OCI-LY3 (cell line): ENCODE data around the gene METTL13.

Experiments
- H2AFZ ChIP-seq: fragments of 200-600, 300-600 bp; shearing (Covaris generic); 2 replicates; pipeline ENCODE4 v1.6.0; 2014; ENCODE audit warnings: antibody characterized with exemption, low read depth, low read length
- H3K27ac ChIP-seq: fragments of 200-600, 300-600 bp; sonication (generic); 2 replicates; pipeline ENCODE4 v1.5.1; 2014; ENCODE audit warnings: mild to moderate bottlenecking, low read length, moderate library complexity, mixed read lengths
- H3K27me3 ChIP-seq: fragments of 200-600, 300-600 bp; sonication (generic); 2 replicates; pipeline ENCODE4 v1.6.1; 2014; ENCODE audit warnings: low read depth, low read length, mixed read lengths
- H3K36me3 ChIP-seq: fragments of 200-600, 300-600 bp; sonication (generic); replicated peaks from 2 replicates; pipeline ENCODE3; 2014; ENCODE audit warnings: low read depth, low read length, mixed read lengths
- H3K4me1 ChIP-seq: fragments of 300-600, 200-600 bp; sonication (generic); 2 replicates; pipeline ENCODE4 v1.6.1; 2014; ENCODE audit warnings: low read length, mixed read lengths
- H3K4me2 ChIP-seq: fragments of 200-600, 300-600 bp; sonication (generic); 2 replicates; pipeline ENCODE4 v1.6.1; 2014; ENCODE audit warnings: low read length, mixed read lengths
- H3K4me3 ChIP-seq: fragments of 300-600, 200-600 bp; sonication (generic); 2 replicates; pipeline ENCODE4 v1.5.1; 2014; ENCODE audit warnings: antibody characterized with exemption, mild to moderate bottlenecking, low read length, moderate library complexity
- H3K79me2 ChIP-seq: fragments of 300-600, 200-600 bp; shearing (Covaris generic); 2 replicates; pipeline ENCODE4 v1.6.1; 2014; ENCODE audit warnings: mild to moderate bottlenecking, low read length, mixed read lengths
- H3K9ac ChIP-seq: fragments of 300-600, 200-600 bp; shearing (Covaris generic); 2 replicates; pipeline ENCODE4 v1.6.0; 2014; ENCODE audit warnings: mild to moderate bottlenecking, low read length, moderate library complexity
- H3K9me3 ChIP-seq: fragments of 200-600, 300-600 bp; shearing (Covaris generic); 2 replicates; pipeline ENCODE4 v1.6.1; 2014; ENCODE audit warnings: low read length, mixed read lengths; ENCODE audit not compliant: insufficient read depth
- H4K20me1 ChIP-seq: fragments of 200-600, 300-600 bp; sonication (generic); 2 replicates; pipeline ENCODE4 v1.6.1; 2016; ENCODE audit warnings: low read length, mixed read lengths; ENCODE audit not compliant: insufficient read depth
- EZH2phosphoT487 ChIP-seq: fragments of 200-600 bp; shearing (Covaris generic); IDR thresholded peaks from 2 replicates; pipeline ENCODE4 v1.6.1; 2018; ENCODE audit warnings: antibody characterized with exemption, mixed run types, low read depth
- TF ChIP-seq, protein P1 (sequence below): fragments of 200-600, 300-600 bp; sonication (generic); IDR thresholded peaks from 2 replicates; pipeline ENCODE4 v1.5.1; 2014; ENCODE audit warnings: antibody characterized with exemption, low read length, low read depth

Gene METTL13

DNA sequence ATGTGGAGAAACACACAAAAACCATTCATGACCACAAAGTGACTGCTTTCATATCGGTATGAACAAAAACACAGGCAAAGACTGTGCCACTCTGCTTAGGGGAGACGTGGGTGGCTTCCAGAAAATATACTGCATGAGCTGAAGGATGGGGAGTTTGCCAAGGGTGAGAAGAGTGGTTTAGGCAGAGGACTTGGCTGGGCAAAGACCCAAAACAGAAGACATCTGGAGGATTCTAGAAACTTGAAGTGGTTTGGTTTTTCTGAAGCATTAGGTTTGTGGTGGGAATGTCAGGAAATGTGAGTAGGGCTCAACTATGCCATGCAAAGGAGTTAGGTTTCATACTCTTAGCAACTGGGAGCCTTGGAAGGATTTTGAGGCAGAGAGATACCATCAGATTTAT lies 33.2 kb downstream of the METTL13 start:
- Histone ChIP-seq H3K9me3 (no peaks in the 10 kb centered on the region), H3K9ac (no peak overlapping the region), H4K20me1 (no peaks in the 10 kb centered on the region), H3K79me2 (no peaks in the 10 kb centered on the region), H3K36me3 (no peaks in the 10 kb centered on the region), H3K27me3 (no peaks in the 10 kb centered on the region), H3K4me1 (peaks cover 17% of the 10 kb centered on the region), H3K4me2 (no peak overlapping the region), H3K27ac (no peak overlapping the region), H3K4me3 (no peak overlapping the region), H2AFZ (no peak overlapping the region)
- no peak for TF ChIP-seq EZH2phosphoT487
- TF ChIP-seq, protein P1, sequence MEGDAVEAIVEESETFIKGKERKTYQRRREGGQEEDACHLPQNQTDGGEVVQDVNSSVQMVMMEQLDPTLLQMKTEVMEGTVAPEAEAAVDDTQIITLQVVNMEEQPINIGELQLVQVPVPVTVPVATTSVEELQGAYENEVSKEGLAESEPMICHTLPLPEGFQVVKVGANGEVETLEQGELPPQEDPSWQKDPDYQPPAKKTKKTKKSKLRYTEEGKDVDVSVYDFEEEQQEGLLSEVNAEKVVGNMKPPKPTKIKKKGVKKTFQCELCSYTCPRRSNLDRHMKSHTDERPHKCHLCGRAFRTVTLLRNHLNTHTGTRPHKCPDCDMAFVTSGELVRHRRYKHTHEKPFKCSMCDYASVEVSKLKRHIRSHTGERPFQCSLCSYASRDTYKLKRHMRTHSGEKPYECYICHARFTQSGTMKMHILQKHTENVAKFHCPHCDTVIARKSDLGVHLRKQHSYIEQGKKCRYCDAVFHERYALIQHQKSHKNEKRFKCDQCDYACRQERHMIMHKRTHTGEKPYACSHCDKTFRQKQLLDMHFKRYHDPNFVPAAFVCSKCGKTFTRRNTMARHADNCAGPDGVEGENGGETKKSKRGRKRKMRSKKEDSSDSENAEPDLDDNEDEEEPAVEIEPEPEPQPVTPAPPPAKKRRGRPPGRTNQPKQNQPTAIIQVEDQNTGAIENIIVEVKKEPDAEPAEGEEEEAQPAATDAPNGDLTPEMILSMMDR: no peak

GRCh38 chr1:171816300-171816901 lies 34.9 kb downstream of the METTL13 start:
- H3K79me2 ChIP-seq: no peaks in the 10 kb centered on the region
- no peak overlapping the region for H3K4me3 ChIP-seq
- peaks cover 18% of the 10 kb centered on the region for H3K4me1 ChIP-seq
- H3K27me3 ChIP-seq: no peaks in the 10 kb centered on the region
- TF ChIP-seq, protein P1: no peak
- TF ChIP-seq EZH2phosphoT487: no peak
- H3K27ac ChIP-seq: no peak overlapping the region
- H3K9me3 ChIP-seq: no peaks in the 10 kb centered on the region
- H3K4me2 ChIP-seq: no peak overlapping the region
- H2AFZ ChIP-seq: no peak overlapping the region
- H3K9ac ChIP-seq: no peak overlapping the region
- H4K20me1 ChIP-seq: no peaks in the 10 kb centered on the region
- H3K36me3 ChIP-seq: no peaks in the 10 kb centered on the region

- H3K36me3 ChIP-seq: no peaks in the 10 kb centered on the region
- no peak overlapping the region for H3K9ac ChIP-seq
- H3K27me3 ChIP-seq: no peaks in the 10 kb centered on the region
- no peak for TF ChIP-seq EZH2phosphoT487
- TF ChIP-seq, protein P1: no peak
- H3K4me2 ChIP-seq: no peak overlapping the region; the same call in 1 of the 2 replicates
- no peaks in the 10 kb centered on the region for H4K20me1 ChIP-seq
- no peak overlapping the region for H2AFZ ChIP-seq
- no peaks in the 10 kb centered on the region for H3K79me2 ChIP-seq
- H3K27ac ChIP-seq: no peak overlapping the region
- H3K4me1 ChIP-seq: peaks cover 18% of the 10 kb centered on the region
- no peak overlapping the region for H3K4me3 ChIP-seq
- no peaks in the 10 kb centered on the region for H3K9me3 ChIP-seq
Observed at GRCh38 chr1:171817511-171818265, 36.2 kb downstream of the METTL13 start.

DNA sequence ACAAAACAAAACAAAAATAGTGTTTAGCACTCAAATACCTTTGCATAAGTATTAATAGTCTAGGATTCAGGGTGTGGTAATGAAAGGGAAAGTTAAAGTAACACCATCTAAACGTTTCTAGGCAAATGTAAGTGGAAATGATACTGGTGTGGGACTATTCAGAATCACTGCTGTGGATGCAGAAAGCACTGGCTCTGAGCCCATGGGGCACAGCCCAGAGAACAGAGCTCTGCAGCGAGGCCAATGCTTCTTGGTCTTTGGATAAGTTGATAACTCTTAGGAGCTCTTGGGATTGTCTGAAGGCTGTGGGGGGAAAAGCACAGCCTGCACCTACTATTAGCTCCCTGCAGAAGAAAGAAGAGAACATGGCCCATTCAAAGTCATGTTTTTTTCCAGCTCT lies 38.5 kb downstream of the METTL13 start:
- Histone ChIP-seq H3K4me3 (no peak overlapping the region), H2AFZ (no peak overlapping the region), H3K79me2 (no peaks in the 10 kb centered on the region), H3K9ac (no peak overlapping the region), H3K27me3 (no peaks in the 10 kb centered on the region), H3K36me3 (peaks cover 2% of the 10 kb centered on the region), H3K4me1 (peaks cover 18% of the 10 kb centered on the region), H3K27ac (no peak overlapping the region), H4K20me1 (no peaks in the 10 kb centered on the region), H3K4me2 (no peak overlapping the region), H3K9me3 (no peaks in the 10 kb centered on the region)
- no peak for TF ChIP-seq EZH2phosphoT487
- TF ChIP-seq, protein P1: no peak
